ENCODE data around the gene DPEP2NB.
"Not testable (repeated sequence)": the region's sequence is repeated elsewhere in the genome, so short reads cannot be mapped to it uniquely, and the experiment has no call there.

DPEP2NB gene

DNA sequence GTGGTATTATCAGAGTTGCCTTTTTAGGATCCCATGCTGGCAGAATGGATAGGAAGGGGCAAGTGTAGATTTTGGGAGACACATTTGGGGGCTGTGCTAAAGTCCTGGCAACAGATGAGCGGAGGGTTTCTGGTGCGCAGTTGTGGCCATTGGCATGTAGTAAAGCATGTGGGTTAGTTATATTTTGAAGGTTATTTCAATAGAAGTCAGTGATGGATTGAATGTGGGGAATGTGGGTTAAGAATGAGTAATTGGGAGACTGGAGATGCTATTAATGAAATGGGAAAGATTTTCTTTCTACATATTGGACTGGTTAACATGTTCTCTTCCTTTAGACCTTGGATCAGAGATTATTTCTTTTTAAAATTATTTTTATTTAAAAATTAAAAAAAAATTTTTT, 17.4 kb upstream of the DPEP2NB start:
- no peak overlapping the region for H3K4me3 ChIP-seq (ENCODE audit: low read depth, low read length)
- TF ChIP-seq, protein P1, sequence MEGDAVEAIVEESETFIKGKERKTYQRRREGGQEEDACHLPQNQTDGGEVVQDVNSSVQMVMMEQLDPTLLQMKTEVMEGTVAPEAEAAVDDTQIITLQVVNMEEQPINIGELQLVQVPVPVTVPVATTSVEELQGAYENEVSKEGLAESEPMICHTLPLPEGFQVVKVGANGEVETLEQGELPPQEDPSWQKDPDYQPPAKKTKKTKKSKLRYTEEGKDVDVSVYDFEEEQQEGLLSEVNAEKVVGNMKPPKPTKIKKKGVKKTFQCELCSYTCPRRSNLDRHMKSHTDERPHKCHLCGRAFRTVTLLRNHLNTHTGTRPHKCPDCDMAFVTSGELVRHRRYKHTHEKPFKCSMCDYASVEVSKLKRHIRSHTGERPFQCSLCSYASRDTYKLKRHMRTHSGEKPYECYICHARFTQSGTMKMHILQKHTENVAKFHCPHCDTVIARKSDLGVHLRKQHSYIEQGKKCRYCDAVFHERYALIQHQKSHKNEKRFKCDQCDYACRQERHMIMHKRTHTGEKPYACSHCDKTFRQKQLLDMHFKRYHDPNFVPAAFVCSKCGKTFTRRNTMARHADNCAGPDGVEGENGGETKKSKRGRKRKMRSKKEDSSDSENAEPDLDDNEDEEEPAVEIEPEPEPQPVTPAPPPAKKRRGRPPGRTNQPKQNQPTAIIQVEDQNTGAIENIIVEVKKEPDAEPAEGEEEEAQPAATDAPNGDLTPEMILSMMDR (conservative IDR thresholded peaks at IDR 0.05; ENCODE audit: low read depth, low read length): no peak
- DNase-seq (ENCODE audit: low read depth): no peak

DNA sequence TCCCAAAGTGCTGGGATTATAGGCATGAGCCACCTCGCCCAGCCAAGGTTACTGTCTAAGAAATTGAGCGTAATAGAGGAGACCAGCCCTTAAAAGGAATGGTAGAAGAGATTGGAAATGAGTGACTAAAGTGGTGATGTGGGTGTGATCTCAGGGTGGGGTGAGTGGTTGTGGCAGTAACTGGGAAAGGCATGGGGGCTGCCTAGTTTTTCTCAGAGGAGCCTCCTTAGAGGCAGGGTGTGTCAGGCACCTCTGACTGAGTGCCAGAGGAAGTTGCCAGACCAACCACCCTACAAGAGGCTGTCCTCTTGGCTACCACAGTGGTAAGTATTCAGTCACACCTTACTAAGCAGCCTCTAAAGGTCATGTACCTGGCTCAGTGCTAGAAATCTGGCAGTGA, 16.2 kb upstream of the DPEP2NB start:
- TF ChIP-seq, protein P1 (conservative IDR thresholded peaks at IDR 0.05; ENCODE audit: low read depth, low read length): no peak
- DNase-seq (ENCODE audit: low read depth): no peak
- no peak overlapping the region for H3K4me3 ChIP-seq (ENCODE audit: low read depth, low read length)

DNA sequence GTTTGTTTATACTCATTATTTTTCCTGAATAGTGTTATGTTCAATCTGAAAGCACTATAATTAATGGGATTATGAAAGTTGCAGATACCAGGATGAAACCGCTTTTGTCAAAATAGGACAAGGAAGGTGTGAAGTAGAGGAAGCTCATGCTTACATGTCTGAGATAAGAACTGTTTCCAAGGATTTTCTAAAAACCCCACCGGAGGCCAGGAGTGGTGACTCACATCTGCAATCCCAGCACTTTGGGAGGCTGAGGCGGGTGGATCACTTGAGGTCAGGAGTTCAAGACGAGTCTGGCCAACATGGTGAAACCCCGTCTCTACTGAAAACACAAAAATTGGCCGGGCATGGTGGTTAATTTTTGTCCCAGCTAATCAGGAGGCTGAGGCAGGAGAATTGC, 14.4 kb upstream of the DPEP2NB start:
- not testable (repeated sequence) for H3K4me3 ChIP-seq (ENCODE audit: low read depth, low read length)
- peak; percentile 68 for DNase-seq (ENCODE audit: low read depth)

DNA sequence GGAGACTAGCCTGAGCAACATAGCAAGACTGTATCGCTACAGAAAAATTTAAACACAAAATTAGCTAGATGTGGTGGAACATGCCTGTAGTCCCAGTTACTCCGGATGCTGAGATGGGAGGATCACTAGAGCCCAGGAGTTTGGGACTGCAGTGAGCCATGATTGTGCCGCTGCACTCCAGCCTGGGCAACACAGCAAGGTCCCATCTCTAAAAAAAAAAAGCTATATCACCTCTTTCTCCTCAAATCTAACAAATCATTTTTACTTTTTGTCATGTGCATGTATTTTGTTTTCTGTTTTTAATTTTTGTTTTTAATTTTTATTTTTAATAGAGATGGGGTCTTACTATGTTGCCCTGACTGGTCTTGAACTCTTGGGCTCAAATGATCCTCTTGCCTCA, 13.3 kb upstream of the DPEP2NB start:
- TF ChIP-seq, protein P1 (conservative IDR thresholded peaks at IDR 0.05; ENCODE audit: low read depth, low read length): no peak
- DNase-seq (ENCODE audit: low read depth): no peak
- no peak overlapping the region for H3K4me3 ChIP-seq (ENCODE audit: low read depth, low read length)

DNA sequence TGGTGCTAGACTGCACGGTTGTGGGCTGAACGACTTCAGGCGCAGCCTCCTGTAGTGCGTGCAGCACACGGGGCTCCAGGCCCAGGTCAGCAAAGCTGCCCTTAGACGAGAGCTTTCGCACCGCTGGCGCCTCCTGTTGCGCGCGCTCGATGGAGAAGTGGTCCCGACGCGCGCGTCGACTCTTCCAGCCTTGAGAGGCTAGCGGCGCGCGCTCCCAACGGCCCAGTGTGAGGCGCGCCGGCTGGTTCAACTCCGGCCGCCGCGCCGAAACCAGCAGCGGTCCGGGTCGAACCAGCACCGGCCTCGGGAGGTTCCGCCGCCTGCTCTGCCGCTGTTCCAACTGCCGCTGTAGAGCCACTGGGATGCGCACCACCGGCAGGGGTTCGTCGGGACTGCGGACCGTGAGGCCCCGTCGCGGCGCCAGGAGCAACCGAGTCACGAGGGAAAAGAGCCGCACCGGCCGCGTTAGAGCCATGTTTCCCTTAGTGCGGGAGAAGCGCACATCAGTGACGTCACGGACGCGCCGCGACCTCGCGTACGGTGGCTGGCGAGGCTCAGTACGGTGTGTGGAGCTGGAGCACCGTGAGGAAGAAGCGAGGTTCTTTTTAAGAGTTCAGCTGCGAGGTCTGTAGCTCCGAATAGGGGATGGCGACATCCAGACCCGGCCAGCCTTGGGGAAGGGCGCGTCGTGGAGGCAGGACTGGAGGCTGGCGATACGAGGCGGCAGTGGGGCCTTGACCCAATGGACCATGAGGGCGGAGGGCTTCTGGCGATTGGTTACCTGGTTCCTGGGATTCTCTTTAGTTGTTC, 7.2 kb upstream of the DPEP2NB start, which contains the start of the genes DDX28 and DUS2:
Gene DDX28, minus strand, starts transcription at position 505 of the 810 bp plus-strand sequence. Its CDS starts 30 bp downstream, at position 475.
Gene DUS2, plus strand, starts transcription at position 557 of the 810 bp plus-strand sequence. CDS start 14,740 bp downstream, outside the sequence.
- H3K4me3 ChIP-seq (ENCODE audit: low read depth, low read length): peak within 1 kb of the TSS; percentile 99
- peak; percentile 94 for DNase-seq (ENCODE audit: low read depth)
- TF ChIP-seq, protein P1 (conservative IDR thresholded peaks at IDR 0.05; ENCODE audit: low read depth, low read length): no peak

DNA sequence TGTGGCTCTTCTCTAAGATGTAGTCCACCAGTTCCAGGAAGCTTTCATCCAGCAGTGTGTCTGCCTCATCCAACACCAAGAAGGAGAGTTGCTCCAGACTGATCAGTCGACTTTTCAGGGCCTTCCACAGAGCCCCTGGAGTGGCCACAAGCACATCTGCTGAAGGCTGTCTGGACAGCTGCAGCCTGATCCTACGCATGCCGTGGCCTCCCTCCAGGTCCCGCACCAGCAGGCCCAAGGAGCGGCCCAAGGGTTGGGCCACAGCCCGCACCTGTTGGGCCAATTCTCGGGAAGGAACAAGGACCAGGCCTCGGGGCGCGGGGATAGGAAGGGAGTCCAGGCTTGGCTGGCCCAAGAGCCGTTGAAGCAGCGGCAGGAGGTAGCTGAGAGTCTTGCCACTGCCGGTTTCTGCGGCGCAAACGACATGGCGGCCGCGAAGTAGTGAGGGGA, 6.6 kb upstream of the DPEP2NB start:
- peak overlapping the region; percentile 99 for H3K4me3 ChIP-seq (ENCODE audit: low read depth, low read length)
- TF ChIP-seq, protein P1 (conservative IDR thresholded peaks at IDR 0.05; ENCODE audit: low read depth, low read length): no peak
- no peak for DNase-seq (ENCODE audit: low read depth)

DNA sequence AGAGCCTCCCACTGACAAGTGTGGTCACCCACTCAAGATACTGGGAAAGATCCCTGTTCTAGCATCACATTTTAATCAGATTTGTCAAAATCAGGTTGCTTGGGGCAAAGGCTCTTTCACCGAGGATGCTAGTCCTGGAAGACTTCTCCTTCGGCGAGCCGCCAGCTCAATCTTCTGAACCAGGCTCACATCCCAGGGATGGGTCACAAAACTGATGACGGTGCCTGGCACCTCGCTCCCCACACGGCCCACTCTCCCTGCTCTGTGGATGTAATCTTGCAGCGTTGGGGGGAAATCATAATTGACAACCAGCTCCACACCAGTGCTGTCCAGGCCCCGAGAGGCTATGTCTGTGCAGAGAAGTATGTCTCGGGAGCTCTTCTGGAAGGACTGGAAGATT, 5.8 kb upstream of the DPEP2NB start:
- DNase-seq (ENCODE audit: low read depth): no peak
- no peak overlapping the region for H3K4me3 ChIP-seq (ENCODE audit: low read depth, low read length)
- TF ChIP-seq, protein P1 (conservative IDR thresholded peaks at IDR 0.05; ENCODE audit: low read depth, low read length): no peak

Measured in choroid plexus epithelial cell (primary cell).